ENCODE measurements around the gene CCDC183. TPM values are rescaled to one million over a fixed set of nuclear protein-coding genes. Genes with fewer than 3 reads are reported as not detected.

The CCDC183 gene
- total and polyA plus RNA-seq, 7 donors: 0.71 to 3.5 (median 2.2) TPM; not detected in 1

DNA sequence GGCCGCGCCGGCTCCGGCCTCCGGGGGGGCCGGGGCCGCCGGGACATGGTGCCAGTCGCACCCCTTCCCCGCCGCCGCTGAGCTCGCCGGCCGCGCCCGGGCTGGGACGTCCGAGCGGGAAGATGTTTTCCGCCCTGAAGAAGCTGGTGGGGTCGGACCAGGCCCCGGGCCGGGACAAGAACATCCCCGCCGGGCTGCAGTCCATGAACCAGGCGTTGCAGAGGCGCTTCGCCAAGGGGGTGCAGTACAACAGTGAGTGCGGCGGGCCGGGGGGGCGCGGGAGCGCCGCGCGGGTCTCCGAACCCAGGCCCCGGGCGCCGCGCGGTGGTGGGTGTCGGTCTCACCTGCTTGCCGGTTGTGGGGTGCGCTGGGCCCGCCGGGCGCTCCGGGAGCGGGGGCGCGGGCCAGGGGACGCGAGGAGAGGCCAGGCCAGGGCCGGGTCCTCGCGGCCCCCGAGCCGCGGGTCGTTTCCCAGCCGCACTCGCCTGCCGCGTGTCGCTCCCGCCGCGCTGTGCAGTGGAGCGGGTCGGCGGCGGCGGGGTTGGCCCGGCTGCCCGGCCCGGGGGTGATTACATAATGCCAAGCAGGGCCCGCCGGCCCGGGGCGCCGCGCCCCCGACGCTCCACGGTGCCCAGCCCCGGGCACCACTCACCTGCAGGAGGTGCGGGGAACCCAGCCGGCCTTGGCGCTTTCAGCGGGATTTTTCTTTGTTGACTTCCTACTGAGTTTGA is 12.1 kb downstream of the CCDC183 start:
- Histone ChIP-seq H3K9me3 (no peaks in the 10 kb centered on the region), H3K36me3 (peaks cover 0 to 24% (median 0%) of the 10 kb centered on the region in 4 donors), H3K27me3 (no peaks in the 10 kb centered on the region), H3K27ac (peak overlapping the region; percentile 87 to 94 (median 89)), H3K4me3 (peak overlapping the region; percentile 83 to 98 (median 90)), H3K4me1 (peaks cover 0 to 46% (median 38%) of the 10 kb centered on the region in 4 donors)
- WGBS, 2 donors: 0 to 1% methylated on average over 93 of the region's 93 CpGs
- DNase-seq: no peak
- intact Hi-C loops (cut with DNase I): no loop called here
- TF ChIP-seq POLR2A (IDR thresholded peaks at IDR 0.05) (no peak), POLR2AphosphoS5 (IDR thresholded peaks at IDR 0.05) (no peak), EP300 (IDR thresholded peaks at IDR 0.05) (no peak)
- TF ChIP-seq, protein P1, sequence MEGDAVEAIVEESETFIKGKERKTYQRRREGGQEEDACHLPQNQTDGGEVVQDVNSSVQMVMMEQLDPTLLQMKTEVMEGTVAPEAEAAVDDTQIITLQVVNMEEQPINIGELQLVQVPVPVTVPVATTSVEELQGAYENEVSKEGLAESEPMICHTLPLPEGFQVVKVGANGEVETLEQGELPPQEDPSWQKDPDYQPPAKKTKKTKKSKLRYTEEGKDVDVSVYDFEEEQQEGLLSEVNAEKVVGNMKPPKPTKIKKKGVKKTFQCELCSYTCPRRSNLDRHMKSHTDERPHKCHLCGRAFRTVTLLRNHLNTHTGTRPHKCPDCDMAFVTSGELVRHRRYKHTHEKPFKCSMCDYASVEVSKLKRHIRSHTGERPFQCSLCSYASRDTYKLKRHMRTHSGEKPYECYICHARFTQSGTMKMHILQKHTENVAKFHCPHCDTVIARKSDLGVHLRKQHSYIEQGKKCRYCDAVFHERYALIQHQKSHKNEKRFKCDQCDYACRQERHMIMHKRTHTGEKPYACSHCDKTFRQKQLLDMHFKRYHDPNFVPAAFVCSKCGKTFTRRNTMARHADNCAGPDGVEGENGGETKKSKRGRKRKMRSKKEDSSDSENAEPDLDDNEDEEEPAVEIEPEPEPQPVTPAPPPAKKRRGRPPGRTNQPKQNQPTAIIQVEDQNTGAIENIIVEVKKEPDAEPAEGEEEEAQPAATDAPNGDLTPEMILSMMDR (IDR thresholded peaks at IDR 0.05): no peak

DNA sequence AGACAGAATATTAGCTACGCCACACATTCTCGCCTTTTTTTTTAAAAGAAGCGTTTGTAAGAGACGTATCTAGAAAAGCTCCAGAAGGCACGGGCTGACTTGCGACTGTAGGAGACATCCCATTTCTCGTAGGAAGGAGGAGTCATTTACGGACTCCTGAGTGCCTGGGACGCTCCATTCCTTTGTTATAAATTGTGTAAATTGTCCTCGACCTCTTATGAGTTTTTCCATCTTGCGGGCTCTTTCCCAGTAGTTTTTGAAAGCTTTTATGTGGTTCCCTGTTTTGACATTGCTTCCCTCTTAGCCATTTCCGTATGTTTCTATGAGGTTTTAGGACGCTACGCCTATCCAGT is 12.6 kb downstream of the CCDC183 start:
- TF ChIP-seq POLR2A (IDR thresholded peaks at IDR 0.05): no peak
- no peak for TF ChIP-seq POLR2AphosphoS5 (IDR thresholded peaks at IDR 0.05)
- H3K36me3 ChIP-seq: peaks cover 0 to 26% (median 0%) of the 10 kb centered on the region in 4 donors
- H3K4me1 ChIP-seq: peaks cover 0 to 46% (median 38%) of the 10 kb centered on the region in 4 donors
- WGBS, 2 donors: 2 to 6% methylated on average over 14 of the region's 14 CpGs
- peak overlapping the region; percentile 83 to 98 (median 90) for H3K4me3 ChIP-seq
- intact Hi-C loops (cut with DNase I): no loop called here
- DNase-seq: no peak
- H3K9me3 ChIP-seq: no peaks in the 10 kb centered on the region
- H3K27ac ChIP-seq: peak overlapping the region; percentile 87 to 94 (median 89)
- no peaks in the 10 kb centered on the region for H3K27me3 ChIP-seq

DNA sequence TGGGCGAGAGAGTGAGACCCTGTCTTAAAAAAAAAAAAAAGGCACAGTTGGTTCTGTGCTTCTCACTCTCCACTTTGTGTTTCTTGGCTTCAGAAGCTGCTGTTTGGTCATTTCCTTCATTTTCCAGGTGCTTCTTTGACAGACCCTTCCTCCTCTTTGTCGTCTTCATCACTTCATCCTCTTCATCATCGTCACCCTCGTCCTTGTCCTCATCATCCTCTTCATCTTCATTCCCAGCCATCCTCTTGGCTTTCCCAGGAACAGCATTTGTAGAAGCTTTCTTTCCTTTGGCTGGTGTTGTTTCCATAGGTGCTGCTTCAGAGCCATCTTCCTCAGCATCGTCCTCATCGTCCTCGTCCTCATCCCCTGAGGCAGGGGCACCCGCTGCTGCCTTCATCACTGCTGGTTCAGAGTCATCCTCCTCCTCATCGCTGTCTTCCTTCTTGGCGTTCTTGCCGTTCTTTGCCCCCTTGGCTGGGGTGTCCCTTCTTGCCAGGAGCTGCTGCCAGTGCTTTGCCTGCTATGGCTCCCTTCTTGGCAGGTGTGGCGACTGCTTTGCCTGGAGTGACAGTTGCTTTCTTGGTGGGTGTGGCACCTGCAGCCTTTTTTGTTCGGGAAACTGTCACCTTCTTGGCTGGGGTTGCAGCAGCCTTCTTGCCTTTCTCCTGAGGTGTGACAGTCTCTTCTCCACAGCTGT is 18.7 kb downstream of the CCDC183 start:
- H3K36me3 ChIP-seq: peaks cover 0 to 43% (median 0%) of the 10 kb centered on the region in 4 donors
- no peak for TF ChIP-seq POLR2AphosphoS5 (IDR thresholded peaks at IDR 0.05)
- no peak for TF ChIP-seq POLR2A (IDR thresholded peaks at IDR 0.05)
- TF ChIP-seq, protein P1 (IDR thresholded peaks at IDR 0.05): no peak
- TF ChIP-seq EP300 (IDR thresholded peaks at IDR 0.05): no peak
- WGBS, 2 donors: 82 to 91% methylated on average over 13 of the region's 13 CpGs

DNA sequence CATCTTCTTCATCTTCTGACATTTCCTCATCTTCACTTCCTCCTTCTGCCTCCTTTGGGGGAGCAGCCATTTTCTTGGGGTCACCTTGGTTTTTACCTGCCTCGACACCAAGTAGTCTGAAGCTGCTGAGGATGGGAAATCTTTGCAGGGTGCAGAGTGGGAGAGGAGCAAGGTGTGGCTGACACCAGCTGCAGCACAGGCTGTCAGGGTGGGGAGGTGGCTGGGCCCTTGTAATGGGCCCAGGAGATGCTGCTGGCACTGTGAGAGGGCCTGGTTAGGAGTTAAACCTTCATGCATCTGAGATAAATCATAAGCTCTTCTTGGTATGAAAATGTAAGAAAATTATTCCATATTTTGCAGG is 19.3 kb downstream of the CCDC183 start:
- DNase-seq: no peak
- TF ChIP-seq, protein P1 (IDR thresholded peaks at IDR 0.05): no peak
- TF ChIP-seq POLR2A (IDR thresholded peaks at IDR 0.05) (no peak), EP300 (IDR thresholded peaks at IDR 0.05) (no peak), POLR2AphosphoS5 (IDR thresholded peaks at IDR 0.05) (no peak)
- peaks cover 0 to 39% (median 0%) of the 10 kb centered on the region in 4 donors for H3K36me3 ChIP-seq
- no peak overlapping the region for H3K4me3 ChIP-seq
- H3K27me3 ChIP-seq: no peaks in the 10 kb centered on the region
- H3K4me1 ChIP-seq: peaks cover 0 to 9% (median 4%) of the 10 kb centered on the region in 4 donors
- intact Hi-C loops (cut with DNase I): no loop called here
- no peaks in the 10 kb centered on the region for H3K9me3 ChIP-seq
- 0 to 43% methylated on average over 1 of the region's 1 CpG for WGBS, 2 donors
- H3K27ac ChIP-seq: no peak overlapping the region

More for the DNA sequence above, 18.7 kb downstream of the CCDC183 start:
- intact Hi-C loops (cut with DNase I): no loop called here
- Histone ChIP-seq H3K27me3 (no peaks in the 10 kb centered on the region), H3K27ac (no peak overlapping the region), H3K4me1 (peaks cover 0 to 14% (median 10%) of the 10 kb centered on the region in 4 donors), H3K4me3 (no peak overlapping the region), H3K9me3 (no peaks in the 10 kb centered on the region)
- DNase-seq: no peak

Measured in sigmoid colon (tissue), 7 donors.